Endothelial cell of umbilical vein (primary cell): Measurements from ENCODE around the gene SC5D. TPM values are rescaled to one million over a fixed set of nuclear protein-coding genes. Genes with fewer than 3 reads are reported as not detected.
A peak's percentile ranks its signal among the peaks of the same experiment; 100 is the strongest.

Experiments used
- BruUV-seq: library from RNA; stranded (reverse); fragments of 400-500 nt; replicated peaks from 2 replicates; lab custom pipeline; 2021; lab: Mats Ljungman, UMichigan
- CTCF ChIA-PET: fragments of 300-600, 350-600 bp; sonication (Branson Sonifier 250); formaldehyde crosslinking; loops from one replicate; lab custom pipeline; 2021; ENCODE audit warnings: antibody characterized with exemption, inconsistent platforms; lab: Charles Lee
- POLR2A ChIA-PET: fragments of 300-600, 350-600 bp; sonication (Branson Sonifier 250); formaldehyde crosslinking; loops from one replicate; lab custom pipeline; 2021; ENCODE audit warnings: antibody characterized with exemption, inconsistent platforms; lab: Charles Lee
- DNase-seq: peaks from one replicate; pipeline ENCODE4 v3.0.0-alpha.2; 2011; ENCODE audit warnings: low read depth, low spot score
- FAIRE-seq: peaks from 2 replicates; lab custom pipeline; 2011; peaks lifted over from hg19 to GRCh38; lab: Jason Lieb, UNC
- H2AFZ ChIP-seq: 2 replicates; pipeline ENCODE4 v1.6.0; 2012; ENCODE audit warnings: low read depth, low read length, control low read depth, inconsistent platforms
- H3K27ac ChIP-seq: 2 replicates; pipeline ENCODE4 v1.5.1; 2011; ENCODE audit warnings: low read depth, mild to moderate bottlenecking, control low read depth, low read length, moderate library complexity; ENCODE audit not compliant: insufficient read depth
- H3K27me3 ChIP-seq, 2 experiments: 2 replicates each; pipeline versions ENCODE4 v1.6.0 to v1.6.1; 2011; ENCODE audit warnings: low read length in 2 of 2, mixed read lengths in 1 of 2; ENCODE audit not compliant: control insufficient read depth in 2 of 2, insufficient read depth in 2 of 2
- H3K36me3 ChIP-seq, 2 experiments: 2 replicates in 1 of 2; 3 replicates in 1 of 2; pipeline ENCODE4 v1.5.1; 2011; ENCODE audit warnings: low read length in 2 of 2, mild to moderate bottlenecking in 1 of 2, moderate library complexity in 1 of 2; ENCODE audit not compliant: control insufficient read depth in 2 of 2, insufficient read depth in 2 of 2; ENCODE audit errors: extremely low read depth in 1 of 2
- H3K4me1 ChIP-seq: 3 replicates; pipeline ENCODE4 v1.5.1; 2011; ENCODE audit warnings: mild to moderate bottlenecking, low read length; ENCODE audit not compliant: control insufficient read depth, insufficient read depth; ENCODE audit errors: extremely low read depth
- H3K4me2 ChIP-seq: 2 replicates; pipeline ENCODE4 v1.6.1; 2011; ENCODE audit warnings: low read length, control low read depth, mixed read lengths; ENCODE audit not compliant: insufficient read depth
- H3K4me3 ChIP-seq, 3 experiments: fragments of 200-600 bp in 1 of 3; sonication (generic), shearing (Covaris generic) in 1 of 3; replicated peaks in 1 of 3; 2 replicates each; pipeline ENCODE4 v1.5.1; 2011 to 2016; ENCODE audit warnings: control low read depth in 3 of 3, low read length in 3 of 3, mild to moderate bottlenecking in 2 of 3, inconsistent platforms in 1 of 3, low read depth in 1 of 3, moderate library complexity in 1 of 3; ENCODE audit not compliant: insufficient read depth in 1 of 3
- H3K79me2 ChIP-seq: 2 replicates; pipeline ENCODE4 v1.6.0; 2012; ENCODE audit warnings: low read length, inconsistent platforms; ENCODE audit not compliant: control insufficient read depth, insufficient read depth
- H3K9ac ChIP-seq: replicated peaks from 2 replicates; pipeline ENCODE3; 2011; ENCODE audit warnings: low read length, control low read depth; ENCODE audit not compliant: insufficient read depth; ENCODE audit errors: extremely low read depth
- H3K9me1 ChIP-seq: replicated peaks from 3 replicates; pipeline ENCODE4 v1.6.0; 2011; ENCODE audit warnings: mild to moderate bottlenecking, low read length; ENCODE audit not compliant: control insufficient read depth, insufficient read depth; ENCODE audit errors: extremely low read depth
- H3K9me3 ChIP-seq: replicated peaks from 2 replicates; pipeline ENCODE4 v1.5.1; 2012; ENCODE audit warnings: low read length, inconsistent platforms; ENCODE audit not compliant: control insufficient read depth, insufficient read depth
- H4K20me1 ChIP-seq: replicated peaks from 2 replicates; pipeline ENCODE3; 2011; ENCODE audit warnings: mild to moderate bottlenecking, low read length; ENCODE audit not compliant: control insufficient read depth, insufficient read depth; ENCODE audit errors: extremely low read depth
- FOS ChIP-seq: IDR thresholded peaks from 2 replicates; pipeline ENCODE4 v1.6.1; 2011; ENCODE audit warnings: mild to moderate bottlenecking, low read length, moderate library complexity, borderline replicate concordance; ENCODE audit not compliant: insufficient read depth
- JUN ChIP-seq: IDR thresholded peaks from 2 replicates; pipeline ENCODE4 v1.6.1; 2011; ENCODE audit warnings: borderline replicate concordance, low read depth; ENCODE audit not compliant: insufficient read length, insufficient read depth
- MYC ChIP-seq: IDR thresholded peaks from one replicate; pipeline ENCODE4 v1.6.1; 2011; ENCODE audit warnings: mild to moderate bottlenecking, low read depth, low read length
- POLR2A ChIP-seq: IDR thresholded peaks from 2 replicates; pipeline ENCODE4 v1.6.1; 2012; ENCODE audit warnings: low read depth, mild to moderate bottlenecking, control low read depth, low read length
- POLR2AphosphoS5 ChIP-seq: IDR thresholded peaks from 2 replicates; pipeline ENCODE4 v1.6.1; 2012; ENCODE audit warnings: low read depth, mild to moderate bottlenecking, control low read depth, low read length, moderate library complexity; ENCODE audit not compliant: insufficient read depth
- dilution Hi-C: fragments of 300-500 bp; cut with MboI; formaldehyde crosslinking; loops from one replicate; pipeline ENCODE4 v1.15.0; 2019; ENCODE audit warnings: low sequenced_read_pairs; ENCODE audit not compliant: extremely low pct_ligation_motif_present
- intact Hi-C: fragments of 100-400 bp; cut with micrococcal nuclease; formaldehyde crosslinking; loops from one replicate; pipeline ENCODE4 v1.10.0; 2022
- polyA plus RNA-seq, 4 experiments: library from polyadenylated mRNA; depleted of rRNA in 3 of 4; stranded (reverse) in 3 of 4; unstranded in 1 of 4; fragments of >200 nt; gene quantifications; 2 replicates each; pipeline versions ENCODE4 v1.2.1 to v1.2.3, GENCODE V29; 2011 to 2012; ENCODE audit warnings: missing spikeins in 1 of 4
- total RNA-seq: library from RNA; stranded (reverse); gene quantifications from 2 replicates; pipeline ENCODE4 v1.2.3, GENCODE V29; 2021
- TF ChIP-seq, protein P1 (sequence below): IDR thresholded peaks from 2 replicates; pipeline ENCODE4 v1.6.1; 2011; ENCODE audit not compliant: insufficient read depth, insufficient read length
- TF ChIP-seq, protein P2 (sequence below), 2 donors: IDR thresholded peaks; 1 replicate in 1 of 2; 2 replicates in 1 of 2; pipeline ENCODE4 v1.5.1; 2011; ENCODE audit warnings: low read length in 2 of 2, mild to moderate bottlenecking in 2 of 2, moderate library complexity in 2 of 2, control low read depth in 1 of 2, inconsistent platforms in 1 of 2, low read depth in 1 of 2; ENCODE audit not compliant: insufficient read depth in 1 of 2; ENCODE audit errors: extremely low read depth in 1 of 2

Gene SC5D
- total and polyA plus RNA-seq, 2 donors (not counting 3 experiments of a cell fraction or from before 2014, with no cell fraction given) = 37.1 to 40.0 TPM

DNA sequence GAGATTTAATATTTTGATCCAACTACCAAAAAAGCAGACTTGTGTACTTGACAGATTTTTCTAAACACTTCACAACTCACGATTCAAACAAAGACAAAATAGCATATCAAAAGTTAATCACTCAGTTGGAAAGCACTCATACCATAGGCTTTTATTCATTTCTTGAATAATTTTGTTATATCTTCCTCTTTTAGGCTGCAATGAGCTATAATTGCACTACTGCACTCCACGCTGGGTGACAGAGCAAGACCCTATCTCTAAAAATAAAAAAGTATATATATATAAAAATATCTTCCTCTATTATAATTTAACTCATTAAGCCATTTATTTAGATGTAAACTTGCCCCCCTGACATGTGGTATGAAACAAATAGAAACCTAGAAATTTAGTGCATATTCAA is 19.9 kb downstream of the SC5D start:
- Histone ChIP-seq H3K27ac (no peak overlapping the region), H3K4me2 (no peak overlapping the region), H3K79me2 (no peaks in the 10 kb centered on the region), H3K4me3 (no peak overlapping the region), H3K36me3 (no peaks in the 10 kb centered on the region), H2AFZ (no peak overlapping the region), H3K9me1 (no peaks in the 10 kb centered on the region), H3K9me3 (no peaks in the 10 kb centered on the region), H3K9ac (no peak overlapping the region), H3K4me1 (peaks cover 4% of the 10 kb centered on the region), H4K20me1 (no peaks in the 10 kb centered on the region), H3K27me3 (no peaks in the 10 kb centered on the region)
- intact Hi-C loops = no loop called here
- BruUV-seq = no TSS peak
- TF ChIP-seq, protein P1, sequence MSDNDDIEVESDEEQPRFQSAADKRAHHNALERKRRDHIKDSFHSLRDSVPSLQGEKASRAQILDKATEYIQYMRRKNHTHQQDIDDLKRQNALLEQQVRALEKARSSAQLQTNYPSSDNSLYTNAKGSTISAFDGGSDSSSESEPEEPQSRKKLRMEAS = no peak
- TF ChIP-seq JUN = no peak
- FAIRE-seq (no peak), DNase-seq (no peak)
- CTCF ChIA-PET = interaction anchor here (0.7 to 1.6 kb wide), 2 partner anchors 10 to 221 kb away, joined by 4 read pairs; no protein-coding TSS in a partner anchor
- POLR2A ChIA-PET = no interaction called here
- dilution Hi-C loops = no loop called here

DNA sequence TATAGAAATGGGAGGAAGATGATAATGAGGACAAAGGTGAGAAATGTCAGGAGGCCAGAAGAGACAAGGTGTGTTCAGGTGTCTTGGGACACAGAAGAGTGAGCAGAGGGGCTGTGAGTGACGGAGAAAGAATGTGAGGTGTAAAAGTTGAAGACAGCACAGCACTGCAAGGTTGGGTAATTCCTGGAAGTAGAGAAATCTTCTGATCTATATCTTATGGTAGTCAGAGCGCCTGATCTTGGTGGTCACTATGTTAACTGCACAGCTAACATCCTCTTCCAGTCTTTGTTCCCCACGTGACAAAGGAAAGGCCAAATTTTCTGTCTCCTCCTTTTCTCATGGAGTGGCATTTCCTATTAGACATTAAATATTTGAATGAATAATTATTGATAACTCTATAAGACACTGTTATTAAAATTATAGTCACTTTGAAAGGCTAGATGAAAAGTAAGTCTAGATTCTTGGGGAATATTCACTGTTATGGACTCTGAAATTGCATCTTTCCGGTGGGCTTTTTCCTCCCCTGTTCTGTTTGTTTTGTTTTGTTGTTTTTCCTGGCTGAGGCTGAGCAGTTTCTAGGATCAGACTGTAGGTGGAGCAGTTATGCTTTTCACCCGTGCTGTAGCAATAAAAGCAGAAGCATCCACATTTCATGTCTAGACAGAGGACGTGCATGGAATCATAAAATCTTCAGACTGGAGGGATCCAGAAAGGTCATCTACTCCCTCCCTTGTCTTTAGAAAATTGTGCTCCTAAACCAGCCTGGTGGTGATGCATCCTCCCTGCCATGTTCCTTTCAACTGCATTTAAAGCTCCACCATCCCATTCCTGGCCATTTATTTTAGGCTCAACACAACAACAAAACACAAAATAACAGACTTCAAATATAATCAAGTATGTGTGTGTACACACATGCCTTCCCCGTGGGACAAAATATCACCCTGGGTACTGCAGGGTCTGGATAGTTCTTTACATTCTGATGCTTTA is 26.6 kb downstream of the SC5D start:
- intact Hi-C loops (loop anchor here (1.0 kb wide), 1 partner anchor 272 kb away; no protein-coding TSS in a partner anchor), dilution Hi-C loops (no loop called here)
- DNase-seq = peak; percentile 44
- Histone ChIP-seq H2AFZ (no peak overlapping the region), H3K9me1 (no peaks in the 10 kb centered on the region), H3K27ac (no peak overlapping the region), H3K9me3 (no peaks in the 10 kb centered on the region), H3K9ac (no peak overlapping the region), H3K4me3 (no peak overlapping the region), H3K27me3 (peaks cover 10 to 21% of the 10 kb centered on the region in 2 experiments), H3K79me2 (no peaks in the 10 kb centered on the region), H3K4me1 (no peaks in the 10 kb centered on the region), H4K20me1 (no peaks in the 10 kb centered on the region), H3K36me3 (no peaks in the 10 kb centered on the region), H3K4me2 (no peak overlapping the region)
- ChIA-PET CTCF (interaction anchor here (1.1 to 2.1 kb wide), 10 partner anchors 11 to 273 kb away, joined by 3 to 82 read pairs (median 4); no protein-coding TSS in a partner anchor), POLR2A (no interaction called here)
- TF ChIP-seq MYC (no peak), POLR2AphosphoS5 (no peak), FOS (no peak), JUN (no peak), POLR2A (no peak)
- TF ChIP-seq, protein P2, sequence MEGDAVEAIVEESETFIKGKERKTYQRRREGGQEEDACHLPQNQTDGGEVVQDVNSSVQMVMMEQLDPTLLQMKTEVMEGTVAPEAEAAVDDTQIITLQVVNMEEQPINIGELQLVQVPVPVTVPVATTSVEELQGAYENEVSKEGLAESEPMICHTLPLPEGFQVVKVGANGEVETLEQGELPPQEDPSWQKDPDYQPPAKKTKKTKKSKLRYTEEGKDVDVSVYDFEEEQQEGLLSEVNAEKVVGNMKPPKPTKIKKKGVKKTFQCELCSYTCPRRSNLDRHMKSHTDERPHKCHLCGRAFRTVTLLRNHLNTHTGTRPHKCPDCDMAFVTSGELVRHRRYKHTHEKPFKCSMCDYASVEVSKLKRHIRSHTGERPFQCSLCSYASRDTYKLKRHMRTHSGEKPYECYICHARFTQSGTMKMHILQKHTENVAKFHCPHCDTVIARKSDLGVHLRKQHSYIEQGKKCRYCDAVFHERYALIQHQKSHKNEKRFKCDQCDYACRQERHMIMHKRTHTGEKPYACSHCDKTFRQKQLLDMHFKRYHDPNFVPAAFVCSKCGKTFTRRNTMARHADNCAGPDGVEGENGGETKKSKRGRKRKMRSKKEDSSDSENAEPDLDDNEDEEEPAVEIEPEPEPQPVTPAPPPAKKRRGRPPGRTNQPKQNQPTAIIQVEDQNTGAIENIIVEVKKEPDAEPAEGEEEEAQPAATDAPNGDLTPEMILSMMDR (IDR thresholded peaks at IDR 0.05; ENCODE audit: extremely low read depth in 1 of 2, insufficient read depth in 1 of 2, low read depth in 1 of 2, low read length in 2 of 2) = peak; percentile 60
- TF ChIP-seq, protein P1 = no peak
- no TSS peak for BruUV-seq
- peak; percentile 82 for FAIRE-seq
